ENCODE results near the gene MBTD1. TPM values are rescaled to one million over a fixed set of nuclear protein-coding genes. Genes with fewer than 3 reads are reported as not detected.

The MBTD1 gene
- total and polyA plus RNA-seq, 2 experiments from 2014 or later = 19.1 to 63.9 TPM

GRCh38 chr17:51279183-51279582, 19.3 kb upstream of the MBTD1 start:
- H3K27me3 ChIP-seq (ENCODE audit: insufficient read depth) = no peaks in the 10 kb centered on the region
- no peak overlapping the region for H3K4me3 ChIP-seq
- H3K36me3 ChIP-seq (ENCODE audit: insufficient read depth) = peaks cover 83% of the 10 kb centered on the region
- Mint-ChIP-seq H3K27me3 (ENCODE audit: insufficient read depth, low read depth, poor library complexity) (no peaks in the 10 kb centered on the region), H3K4me1 (no peaks in the 10 kb centered on the region), H3K27ac (no peak overlapping the region), H3K9me3 (no peaks in the 10 kb centered on the region), H3K4me3 (no peak overlapping the region), H3K36me3 (ENCODE audit: low read depth) (peaks cover 86% of the 10 kb centered on the region)
- H3K27ac ChIP-seq (ENCODE audit: low read depth) = no peak overlapping the region
- peaks cover 19% of the 10 kb centered on the region; the same call in 1 of the 2 replicates for H4K20me1 ChIP-seq (replicated peaks; ENCODE audit: insufficient read depth)
- H3K4me1 ChIP-seq (ENCODE audit: insufficient read depth) = no peaks in the 10 kb centered on the region
- DNase-seq (ENCODE audit: low spot score) (no peak), ATAC-seq (no peak)
- TF ChIP-seq, protein P1, sequence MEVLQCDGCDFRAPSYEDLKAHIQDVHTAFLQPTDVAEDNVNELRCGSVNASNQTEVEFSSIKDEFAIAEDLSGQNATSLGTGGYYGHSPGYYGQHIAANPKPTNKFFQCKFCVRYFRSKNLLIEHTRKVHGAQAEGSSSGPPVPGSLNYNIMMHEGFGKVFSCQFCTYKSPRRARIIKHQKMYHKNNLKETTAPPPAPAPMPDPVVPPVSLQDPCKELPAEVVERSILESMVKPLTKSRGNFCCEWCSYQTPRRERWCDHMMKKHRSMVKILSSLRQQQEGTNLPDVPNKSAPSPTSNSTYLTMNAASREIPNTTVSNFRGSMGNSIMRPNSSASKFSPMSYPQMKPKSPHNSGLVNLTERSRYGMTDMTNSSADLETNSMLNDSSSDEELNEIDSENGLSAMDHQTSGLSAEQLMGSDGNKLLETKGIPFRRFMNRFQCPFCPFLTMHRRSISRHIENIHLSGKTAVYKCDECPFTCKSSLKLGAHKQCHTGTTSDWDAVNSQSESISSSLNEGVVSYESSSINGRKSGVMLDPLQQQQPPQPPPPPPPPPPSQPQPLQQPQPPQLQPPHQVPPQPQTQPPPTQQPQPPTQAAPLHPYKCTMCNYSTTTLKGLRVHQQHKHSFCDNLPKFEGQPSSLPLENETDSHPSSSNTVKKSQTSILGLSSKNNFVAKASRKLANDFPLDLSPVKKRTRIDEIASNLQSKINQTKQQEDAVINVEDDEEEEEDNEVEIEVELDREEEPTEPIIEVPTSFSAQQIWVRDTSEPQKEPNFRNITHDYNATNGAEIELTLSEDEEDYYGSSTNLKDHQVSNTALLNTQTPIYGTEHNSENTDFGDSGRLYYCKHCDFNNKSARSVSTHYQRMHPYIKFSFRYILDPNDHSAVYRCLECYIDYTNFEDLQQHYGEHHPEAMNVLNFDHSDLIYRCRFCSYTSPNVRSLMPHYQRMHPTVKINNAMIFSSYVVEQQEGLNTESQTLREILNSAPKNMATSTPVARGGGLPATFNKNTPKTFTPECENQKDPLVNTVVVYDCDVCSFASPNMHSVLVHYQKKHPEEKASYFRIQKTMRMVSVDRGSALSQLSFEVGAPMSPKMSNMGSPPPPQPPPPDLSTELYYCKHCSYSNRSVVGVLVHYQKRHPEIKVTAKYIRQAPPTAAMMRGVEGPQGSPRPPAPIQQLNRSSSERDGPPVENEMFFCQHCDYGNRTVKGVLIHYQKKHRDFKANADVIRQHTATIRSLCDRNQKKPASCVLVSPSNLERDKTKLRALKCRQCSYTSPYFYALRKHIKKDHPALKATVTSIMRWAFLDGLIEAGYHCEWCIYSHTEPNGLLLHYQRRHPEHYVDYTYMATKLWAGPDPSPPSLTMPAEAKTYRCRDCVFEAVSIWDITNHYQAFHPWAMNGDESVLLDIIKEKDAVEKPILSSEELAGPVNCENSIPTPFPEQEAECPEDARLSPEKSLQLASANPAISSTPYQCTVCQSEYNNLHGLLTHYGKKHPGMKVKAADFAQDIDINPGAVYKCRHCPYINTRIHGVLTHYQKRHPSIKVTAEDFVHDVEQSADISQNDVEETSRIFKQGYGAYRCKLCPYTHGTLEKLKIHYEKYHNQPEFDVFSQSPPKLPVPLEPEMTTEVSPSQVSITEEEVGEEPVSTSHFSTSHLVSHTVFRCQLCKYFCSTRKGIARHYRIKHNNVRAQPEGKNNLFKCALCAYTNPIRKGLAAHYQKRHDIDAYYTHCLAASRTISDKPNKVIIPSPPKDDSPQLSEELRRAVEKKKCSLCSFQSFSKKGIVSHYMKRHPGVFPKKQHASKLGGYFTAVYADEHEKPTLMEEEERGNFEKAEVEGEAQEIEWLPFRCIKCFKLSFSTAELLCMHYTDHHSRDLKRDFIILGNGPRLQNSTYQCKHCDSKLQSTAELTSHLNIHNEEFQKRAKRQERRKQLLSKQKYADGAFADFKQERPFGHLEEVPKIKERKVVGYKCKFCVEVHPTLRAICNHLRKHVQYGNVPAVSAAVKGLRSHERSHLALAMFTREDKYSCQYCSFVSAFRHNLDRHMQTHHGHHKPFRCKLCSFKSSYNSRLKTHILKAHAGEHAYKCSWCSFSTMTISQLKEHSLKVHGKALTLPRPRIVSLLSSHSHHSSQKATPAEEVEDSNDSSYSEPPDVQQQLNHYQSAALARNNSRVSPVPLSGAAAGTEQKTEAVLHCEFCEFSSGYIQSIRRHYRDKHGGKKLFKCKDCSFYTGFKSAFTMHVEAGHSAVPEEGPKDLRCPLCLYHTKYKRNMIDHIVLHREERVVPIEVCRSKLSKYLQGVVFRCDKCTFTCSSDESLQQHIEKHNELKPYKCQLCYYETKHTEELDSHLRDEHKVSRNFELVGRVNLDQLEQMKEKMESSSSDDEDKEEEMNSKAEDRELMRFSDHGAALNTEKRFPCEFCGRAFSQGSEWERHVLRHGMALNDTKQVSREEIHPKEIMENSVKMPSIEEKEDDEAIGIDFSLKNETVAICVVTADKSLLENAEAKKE (CRISPR knock-in tag; IDR thresholded peaks at IDR 0.05) = no peak
- H3F3A ChIP-seq (replicated peaks; ENCODE audit: low read depth) = no peaks in the 10 kb centered on the region
- H3K9me2 ChIP-seq (ENCODE audit: insufficient read depth) = no peaks in the 10 kb centered on the region
- no peak overlapping the region for H2AFZ ChIP-seq
- H3K79me2 ChIP-seq (replicated peaks; ENCODE audit: insufficient read depth) = peaks cover 9% of the 10 kb centered on the region; the same call in 1 of the 2 replicates
- H3K4me2 ChIP-seq = no peak overlapping the region

DNA sequence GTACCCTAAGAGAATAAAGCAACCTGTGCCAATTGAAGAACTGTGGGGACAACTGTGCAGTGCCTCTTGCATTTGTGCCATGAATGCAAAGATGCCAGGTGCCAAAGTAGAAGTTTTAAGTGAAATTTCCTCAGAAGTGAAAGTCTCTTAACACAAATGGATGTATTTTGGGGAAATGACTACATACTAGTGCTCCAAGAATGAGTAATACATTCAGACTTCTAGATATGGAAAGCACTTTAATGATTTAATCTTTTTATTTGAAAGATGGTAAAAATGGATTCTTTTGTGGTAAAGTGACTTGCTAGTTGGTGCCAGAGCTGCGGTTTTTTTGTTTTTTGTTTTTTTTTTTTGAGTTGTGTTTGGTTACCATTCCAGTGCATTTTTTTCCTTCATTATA, 15.5 kb upstream of the MBTD1 start:
- no peaks in the 10 kb centered on the region for H3K27me3 Mint-ChIP-seq (ENCODE audit: insufficient read depth, low read depth, poor library complexity)
- TF ChIP-seq NANOG (IDR thresholded peaks at IDR 0.05; ENCODE audit: borderline replicate concordance) (no peak), JUNB (IDR thresholded peaks at IDR 0.05; ENCODE audit: unreplicated experiment) (no peak), CREB1 (CRISPR knock-in tag; IDR thresholded peaks at IDR 0.05; ENCODE audit: low read depth) (no peak), EZH2 (IDR thresholded peaks at IDR 0.05; ENCODE audit: low read depth, unreplicated experiment) (no peak)
- TF ChIP-seq, protein P1 (CRISPR knock-in tag; IDR thresholded peaks at IDR 0.05) = no peak

More for the DNA sequence above, 15.5 kb upstream of the MBTD1 start:
- Histone ChIP-seq H3K36me3 (ENCODE audit: insufficient read depth) (peaks cover 75% of the 10 kb centered on the region), H2AFZ (no peak overlapping the region), H3K27ac (ENCODE audit: low read depth) (no peak overlapping the region), H3K79me2 (replicated peaks; ENCODE audit: insufficient read depth) (peaks cover 45% of the 10 kb centered on the region), H3K27me3 (ENCODE audit: insufficient read depth) (no peaks in the 10 kb centered on the region), H3K4me1 (ENCODE audit: insufficient read depth) (no peaks in the 10 kb centered on the region), H4K20me1 (replicated peaks; ENCODE audit: insufficient read depth) (peaks cover 36% of the 10 kb centered on the region; the same call in 1 of the 2 replicates), H3K4me2 (no peak overlapping the region), H3F3A (replicated peaks; ENCODE audit: low read depth) (no peaks in the 10 kb centered on the region), H3K4me3 (no peak overlapping the region), H3K9me2 (ENCODE audit: insufficient read depth) (no peaks in the 10 kb centered on the region)
- DNase-seq (ENCODE audit: low spot score) (no peak), ATAC-seq (no peak)
- H3K27ac Mint-ChIP-seq = no peak overlapping the region
- no peaks in the 10 kb centered on the region for H3K9me3 Mint-ChIP-seq
- H3K4me3 Mint-ChIP-seq = no peak overlapping the region
- H3K4me1 Mint-ChIP-seq = no peaks in the 10 kb centered on the region
- H3K36me3 Mint-ChIP-seq (ENCODE audit: low read depth) = peaks cover 87% of the 10 kb centered on the region
